ENCODE data around the gene MED15. TPM values are rescaled to one million over a fixed set of nuclear protein-coding genes. Genes with fewer than 3 reads are reported as not detected.

MED15 gene
- total and polyA plus RNA-seq, 2 experiments from 2014 or later: 29.2 to 43.5 TPM

DNA sequence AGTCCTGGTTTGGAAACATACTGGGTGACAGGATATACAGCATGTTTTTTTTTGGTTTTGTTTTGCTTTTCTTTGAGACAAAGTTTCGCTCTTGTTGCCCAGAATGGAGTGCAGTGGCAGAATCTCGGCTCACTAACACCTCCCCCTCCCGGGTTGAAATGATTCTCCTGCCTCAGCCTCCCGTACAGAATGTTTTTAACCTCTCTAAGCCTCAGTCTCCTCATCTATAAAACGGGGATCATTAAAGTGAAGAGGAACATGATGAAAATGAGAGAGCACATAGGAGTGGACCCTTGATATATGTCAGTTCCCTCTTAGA lies 41.7 kb upstream of the MED15 start:
- no peak overlapping the region for H3K4me3 ChIP-seq
- Mint-ChIP-seq H3K4me3 (no peak overlapping the region; the same call in 2 of the 3 replicates), H3K4me1 (peaks cover 12% of the 10 kb centered on the region), H3K36me3 (ENCODE audit: low read depth) (no peaks in the 10 kb centered on the region; the same call in 1 of the 3 replicates), H3K27me3 (ENCODE audit: insufficient read depth, low read depth, poor library complexity) (peaks cover 3% of the 10 kb centered on the region), H3K27ac (no peak overlapping the region), H3K9me3 (no peaks in the 10 kb centered on the region; the same call in 2 of the 3 replicates)
- TF ChIP-seq CTCF (conservative IDR thresholded peaks at IDR 0.05; ENCODE audit: low read depth in 2 of 2) (no peak), JUNB (IDR thresholded peaks at IDR 0.05; ENCODE audit: unreplicated experiment) (no peak), ZNF114 (CRISPR knock-in tag; IDR thresholded peaks at IDR 0.05) (no peak), ZNF331 (CRISPR knock-in tag; IDR thresholded peaks at IDR 0.05; ENCODE audit: low read depth) (no peak)
- H4K20me1 ChIP-seq (replicated peaks; ENCODE audit: insufficient read depth): no peaks in the 10 kb centered on the region
- H2AFZ ChIP-seq: no peak overlapping the region
- DNase-seq (ENCODE audit: low spot score) (no peak), ATAC-seq (no peak)
- no peaks in the 10 kb centered on the region for H3K27me3 ChIP-seq (ENCODE audit: insufficient read depth)
- H3K27ac ChIP-seq (ENCODE audit: low read depth): no peak overlapping the region
- no peaks in the 10 kb centered on the region for H3K79me2 ChIP-seq (replicated peaks; ENCODE audit: insufficient read depth)
- no peaks in the 10 kb centered on the region for H3F3A ChIP-seq (replicated peaks; ENCODE audit: low read depth)
- H3K4me1 ChIP-seq (ENCODE audit: insufficient read depth): peaks cover 3% of the 10 kb centered on the region; the same call in 1 of the 2 replicates
- H3K9me2 ChIP-seq (ENCODE audit: insufficient read depth): no peaks in the 10 kb centered on the region
- H3K4me2 ChIP-seq: no peak overlapping the region
- H3K36me3 ChIP-seq (ENCODE audit: insufficient read depth): no peaks in the 10 kb centered on the region

GRCh38 chr22:20466659-20467379 lies 40.6 kb upstream of the MED15 start:
- Histone ChIP-seq H3K27me3 (ENCODE audit: insufficient read depth) (no peaks in the 10 kb centered on the region), H3K79me2 (replicated peaks; ENCODE audit: insufficient read depth) (no peaks in the 10 kb centered on the region), H3K4me1 (ENCODE audit: insufficient read depth) (peaks cover 3% of the 10 kb centered on the region; the same call in 1 of the 2 replicates), H3K4me3 (no peak overlapping the region), H3F3A (replicated peaks; ENCODE audit: low read depth) (no peaks in the 10 kb centered on the region), H2AFZ (no peak overlapping the region), H3K36me3 (ENCODE audit: insufficient read depth) (no peaks in the 10 kb centered on the region), H3K27ac (ENCODE audit: low read depth) (no peak overlapping the region), H4K20me1 (replicated peaks; ENCODE audit: insufficient read depth) (no peaks in the 10 kb centered on the region), H3K4me2 (no peak overlapping the region), H3K9me2 (ENCODE audit: insufficient read depth) (no peaks in the 10 kb centered on the region)
- Mint-ChIP-seq H3K4me3 (no peak overlapping the region), H3K36me3 (ENCODE audit: low read depth) (no peaks in the 10 kb centered on the region; the same call in 1 of the 3 replicates), H3K9me3 (no peaks in the 10 kb centered on the region; the same call in 2 of the 3 replicates), H3K4me1 (peaks cover 12% of the 10 kb centered on the region), H3K27me3 (ENCODE audit: insufficient read depth, low read depth, poor library complexity) (peaks cover 3% of the 10 kb centered on the region), H3K27ac (no peak overlapping the region)
- DNase-seq (ENCODE audit: low spot score): no peak
- ATAC-seq: no peak
- TF ChIP-seq, protein P1, sequence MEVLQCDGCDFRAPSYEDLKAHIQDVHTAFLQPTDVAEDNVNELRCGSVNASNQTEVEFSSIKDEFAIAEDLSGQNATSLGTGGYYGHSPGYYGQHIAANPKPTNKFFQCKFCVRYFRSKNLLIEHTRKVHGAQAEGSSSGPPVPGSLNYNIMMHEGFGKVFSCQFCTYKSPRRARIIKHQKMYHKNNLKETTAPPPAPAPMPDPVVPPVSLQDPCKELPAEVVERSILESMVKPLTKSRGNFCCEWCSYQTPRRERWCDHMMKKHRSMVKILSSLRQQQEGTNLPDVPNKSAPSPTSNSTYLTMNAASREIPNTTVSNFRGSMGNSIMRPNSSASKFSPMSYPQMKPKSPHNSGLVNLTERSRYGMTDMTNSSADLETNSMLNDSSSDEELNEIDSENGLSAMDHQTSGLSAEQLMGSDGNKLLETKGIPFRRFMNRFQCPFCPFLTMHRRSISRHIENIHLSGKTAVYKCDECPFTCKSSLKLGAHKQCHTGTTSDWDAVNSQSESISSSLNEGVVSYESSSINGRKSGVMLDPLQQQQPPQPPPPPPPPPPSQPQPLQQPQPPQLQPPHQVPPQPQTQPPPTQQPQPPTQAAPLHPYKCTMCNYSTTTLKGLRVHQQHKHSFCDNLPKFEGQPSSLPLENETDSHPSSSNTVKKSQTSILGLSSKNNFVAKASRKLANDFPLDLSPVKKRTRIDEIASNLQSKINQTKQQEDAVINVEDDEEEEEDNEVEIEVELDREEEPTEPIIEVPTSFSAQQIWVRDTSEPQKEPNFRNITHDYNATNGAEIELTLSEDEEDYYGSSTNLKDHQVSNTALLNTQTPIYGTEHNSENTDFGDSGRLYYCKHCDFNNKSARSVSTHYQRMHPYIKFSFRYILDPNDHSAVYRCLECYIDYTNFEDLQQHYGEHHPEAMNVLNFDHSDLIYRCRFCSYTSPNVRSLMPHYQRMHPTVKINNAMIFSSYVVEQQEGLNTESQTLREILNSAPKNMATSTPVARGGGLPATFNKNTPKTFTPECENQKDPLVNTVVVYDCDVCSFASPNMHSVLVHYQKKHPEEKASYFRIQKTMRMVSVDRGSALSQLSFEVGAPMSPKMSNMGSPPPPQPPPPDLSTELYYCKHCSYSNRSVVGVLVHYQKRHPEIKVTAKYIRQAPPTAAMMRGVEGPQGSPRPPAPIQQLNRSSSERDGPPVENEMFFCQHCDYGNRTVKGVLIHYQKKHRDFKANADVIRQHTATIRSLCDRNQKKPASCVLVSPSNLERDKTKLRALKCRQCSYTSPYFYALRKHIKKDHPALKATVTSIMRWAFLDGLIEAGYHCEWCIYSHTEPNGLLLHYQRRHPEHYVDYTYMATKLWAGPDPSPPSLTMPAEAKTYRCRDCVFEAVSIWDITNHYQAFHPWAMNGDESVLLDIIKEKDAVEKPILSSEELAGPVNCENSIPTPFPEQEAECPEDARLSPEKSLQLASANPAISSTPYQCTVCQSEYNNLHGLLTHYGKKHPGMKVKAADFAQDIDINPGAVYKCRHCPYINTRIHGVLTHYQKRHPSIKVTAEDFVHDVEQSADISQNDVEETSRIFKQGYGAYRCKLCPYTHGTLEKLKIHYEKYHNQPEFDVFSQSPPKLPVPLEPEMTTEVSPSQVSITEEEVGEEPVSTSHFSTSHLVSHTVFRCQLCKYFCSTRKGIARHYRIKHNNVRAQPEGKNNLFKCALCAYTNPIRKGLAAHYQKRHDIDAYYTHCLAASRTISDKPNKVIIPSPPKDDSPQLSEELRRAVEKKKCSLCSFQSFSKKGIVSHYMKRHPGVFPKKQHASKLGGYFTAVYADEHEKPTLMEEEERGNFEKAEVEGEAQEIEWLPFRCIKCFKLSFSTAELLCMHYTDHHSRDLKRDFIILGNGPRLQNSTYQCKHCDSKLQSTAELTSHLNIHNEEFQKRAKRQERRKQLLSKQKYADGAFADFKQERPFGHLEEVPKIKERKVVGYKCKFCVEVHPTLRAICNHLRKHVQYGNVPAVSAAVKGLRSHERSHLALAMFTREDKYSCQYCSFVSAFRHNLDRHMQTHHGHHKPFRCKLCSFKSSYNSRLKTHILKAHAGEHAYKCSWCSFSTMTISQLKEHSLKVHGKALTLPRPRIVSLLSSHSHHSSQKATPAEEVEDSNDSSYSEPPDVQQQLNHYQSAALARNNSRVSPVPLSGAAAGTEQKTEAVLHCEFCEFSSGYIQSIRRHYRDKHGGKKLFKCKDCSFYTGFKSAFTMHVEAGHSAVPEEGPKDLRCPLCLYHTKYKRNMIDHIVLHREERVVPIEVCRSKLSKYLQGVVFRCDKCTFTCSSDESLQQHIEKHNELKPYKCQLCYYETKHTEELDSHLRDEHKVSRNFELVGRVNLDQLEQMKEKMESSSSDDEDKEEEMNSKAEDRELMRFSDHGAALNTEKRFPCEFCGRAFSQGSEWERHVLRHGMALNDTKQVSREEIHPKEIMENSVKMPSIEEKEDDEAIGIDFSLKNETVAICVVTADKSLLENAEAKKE (CRISPR knock-in tag; IDR thresholded peaks at IDR 0.05): no peak
- no peak for TF ChIP-seq EZH2 (IDR thresholded peaks at IDR 0.05; ENCODE audit: low read depth, unreplicated experiment)
- no peak for TF ChIP-seq STAT1 (IDR thresholded peaks at IDR 0.05; ENCODE audit: unreplicated experiment)
- TF ChIP-seq NANOG (IDR thresholded peaks at IDR 0.05; ENCODE audit: borderline replicate concordance): no peak
- no peak for TF ChIP-seq CREB1 (CRISPR knock-in tag; IDR thresholded peaks at IDR 0.05; ENCODE audit: low read depth)
- no peak for TF ChIP-seq REST (IDR thresholded peaks at IDR 0.05; ENCODE audit: unreplicated experiment)
